Stimulated activated naive CD4-positive, alpha-beta T cell treated with Interleukin-2 at 50 U/mL for 16 hours (primary cell): Measurements from ENCODE around the gene LMTK3.

Source experiments
- DNase-seq: peaks from one replicate; lab custom pipeline; 2025; lab: John Stamatoyannopoulos, UW

LMTK3 gene

DNA sequence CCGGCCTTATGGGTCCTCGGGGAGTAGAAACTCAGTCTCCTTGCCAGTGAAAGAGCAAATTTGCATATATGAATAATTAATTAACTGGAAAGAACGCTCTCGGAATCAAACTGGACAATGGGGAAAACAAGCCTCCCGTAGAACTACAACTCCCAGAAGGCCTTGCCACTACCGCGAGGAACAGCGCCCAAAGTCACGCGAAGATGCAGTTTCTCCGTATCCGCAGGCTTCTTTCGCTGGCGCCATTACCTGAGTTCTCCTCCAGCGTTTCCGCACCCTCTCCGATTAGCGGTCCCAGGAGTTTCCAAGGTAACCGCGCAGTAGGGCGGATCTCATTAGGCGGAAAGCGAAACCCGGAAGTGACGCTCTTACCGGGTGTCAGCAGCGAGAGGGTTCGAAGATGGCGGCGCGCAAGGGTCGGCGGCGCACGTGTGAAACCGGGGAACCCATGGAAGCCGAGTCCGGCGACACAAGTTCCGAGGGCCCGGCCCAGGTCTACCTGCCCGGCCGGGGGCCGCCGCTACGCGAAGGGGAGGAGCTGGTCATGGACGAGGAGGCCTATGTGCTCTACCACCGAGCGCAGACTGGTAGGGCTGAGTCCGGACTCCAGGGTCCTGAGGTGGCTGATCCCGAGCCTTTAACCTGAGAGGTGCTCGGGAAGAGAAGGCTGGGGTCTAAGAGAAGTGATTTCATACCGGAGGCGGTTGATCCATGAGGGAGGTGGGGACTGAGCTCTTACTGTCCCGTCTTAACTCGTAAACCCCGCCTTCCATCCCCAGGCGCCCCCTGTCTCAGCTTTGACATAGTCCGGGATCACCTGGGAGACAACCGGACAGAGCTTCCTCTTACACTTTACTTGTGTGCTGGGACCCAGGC is 65.8 kb downstream of the LMTK3 start, which contains the start of gene GRWD1:
TSS of gene GRWD1 (plus strand) at position 378 of the 876 bp plus-strand sequence. CDS start at position 401, 23 bp downstream.
- peak; percentile 96 for DNase-seq

DNA sequence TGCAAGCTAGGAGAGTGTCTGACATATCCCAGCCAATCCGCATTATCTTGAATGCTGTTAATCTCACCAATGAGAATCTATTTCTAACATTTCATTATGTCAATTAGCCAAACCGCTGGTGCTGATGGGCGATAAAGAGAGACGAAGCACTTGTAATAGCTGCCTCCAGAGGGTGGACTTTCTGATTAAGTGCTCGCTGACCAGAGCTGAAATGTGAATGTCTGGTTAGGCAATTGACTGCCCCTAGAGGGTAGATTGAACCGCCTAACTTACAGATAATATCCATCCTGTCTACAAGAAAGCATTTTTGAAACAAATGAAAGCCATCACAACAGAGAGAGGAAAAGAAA is 66.4 kb downstream of the LMTK3 start:
- no peak for DNase-seq

DNA sequence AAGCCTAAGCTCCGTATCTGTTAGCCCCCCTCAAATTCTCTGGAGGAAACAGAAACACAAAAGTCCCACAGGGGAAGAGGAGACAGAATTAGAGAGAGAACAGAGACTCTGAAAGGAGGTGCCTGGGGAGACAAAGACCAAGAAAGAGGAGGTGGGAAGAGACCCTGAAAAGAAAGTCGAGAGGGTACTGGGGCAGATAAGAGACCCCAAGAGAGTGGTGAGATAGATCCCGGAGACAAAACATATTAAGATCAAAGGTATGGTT is 66.8 kb downstream of the LMTK3 start:
- no peak for DNase-seq

DNA sequence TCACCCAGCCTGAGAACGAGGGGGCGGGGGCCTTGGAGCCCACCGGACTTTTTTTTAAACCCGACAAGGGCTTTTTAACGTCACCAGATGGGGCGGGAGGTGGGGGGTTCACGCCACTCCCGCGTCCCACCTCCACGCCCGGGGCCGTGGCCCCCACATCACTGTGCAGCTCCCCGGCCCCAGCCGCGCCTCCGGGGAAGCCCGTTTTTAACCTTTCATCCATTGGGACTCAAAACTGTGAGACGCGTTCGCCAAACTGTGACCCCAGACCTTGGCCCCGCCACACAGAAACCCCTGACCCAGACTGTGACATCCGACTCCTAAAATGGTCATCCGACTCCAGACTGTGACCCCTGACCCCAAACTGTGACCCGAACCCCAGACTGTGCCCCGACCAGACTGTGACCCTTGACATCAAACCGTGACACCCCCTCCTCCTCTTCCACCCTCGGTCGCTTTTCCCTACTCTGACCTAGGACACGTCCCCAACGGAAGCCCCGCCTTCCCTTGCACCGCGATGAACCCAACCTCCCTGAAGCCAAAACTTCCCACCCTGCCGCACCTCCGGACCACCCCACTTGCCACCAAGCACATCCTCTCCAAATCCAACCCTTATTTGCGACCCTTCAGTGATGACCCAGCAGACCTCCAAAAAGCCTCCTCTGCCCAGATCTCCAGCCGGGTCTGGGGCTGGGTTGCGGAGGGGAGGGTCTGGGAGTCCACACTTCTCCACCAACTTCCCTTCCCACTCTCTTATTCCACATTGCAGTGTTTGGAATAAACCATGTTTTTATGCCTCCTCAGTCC is 67.3 kb downstream of the LMTK3 start:
- DNase-seq, result no peak

DNA sequence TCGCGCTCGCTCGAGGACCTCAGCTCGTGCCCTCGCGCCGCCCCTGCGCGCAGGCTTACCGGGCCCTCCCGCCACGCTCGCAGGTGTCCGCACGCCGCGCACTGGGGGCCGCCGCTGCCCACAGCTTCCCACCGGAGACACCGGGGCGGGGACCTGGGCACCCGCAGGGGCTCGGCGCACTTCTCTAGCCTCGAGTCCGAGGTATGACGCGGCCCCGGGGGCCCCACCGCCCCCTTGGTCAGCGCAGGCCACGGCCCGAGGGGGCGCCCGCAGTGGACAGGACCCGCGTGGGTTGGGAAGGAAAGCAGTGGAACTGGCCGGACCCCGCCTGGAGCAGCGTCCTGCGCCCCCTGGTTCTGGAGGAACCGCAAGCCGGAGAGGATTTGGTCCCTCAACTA is 67.9 kb downstream of the LMTK3 start:
- no peak for DNase-seq

DNA sequence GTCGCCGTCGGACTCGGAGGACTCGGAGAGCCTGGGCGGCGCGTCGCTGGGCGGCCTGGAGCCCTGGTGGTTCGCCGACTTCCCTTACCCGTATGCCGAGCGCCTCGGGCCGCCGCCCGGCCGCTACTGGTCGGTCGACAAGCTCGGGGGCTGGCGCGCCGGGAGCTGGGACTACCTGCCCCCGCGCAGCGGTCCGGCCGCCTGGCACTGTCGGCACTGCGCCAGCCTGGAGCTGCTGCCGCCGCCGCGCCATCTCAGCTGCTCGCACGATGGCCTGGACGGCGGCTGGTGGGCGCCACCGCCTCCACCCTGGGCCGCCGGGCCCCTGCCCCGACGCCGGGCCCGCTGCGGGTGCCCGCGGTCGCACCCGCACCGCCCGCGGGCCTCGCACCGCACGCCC is 68.4 kb downstream of the LMTK3 start:
- no peak for DNase-seq

DNA sequence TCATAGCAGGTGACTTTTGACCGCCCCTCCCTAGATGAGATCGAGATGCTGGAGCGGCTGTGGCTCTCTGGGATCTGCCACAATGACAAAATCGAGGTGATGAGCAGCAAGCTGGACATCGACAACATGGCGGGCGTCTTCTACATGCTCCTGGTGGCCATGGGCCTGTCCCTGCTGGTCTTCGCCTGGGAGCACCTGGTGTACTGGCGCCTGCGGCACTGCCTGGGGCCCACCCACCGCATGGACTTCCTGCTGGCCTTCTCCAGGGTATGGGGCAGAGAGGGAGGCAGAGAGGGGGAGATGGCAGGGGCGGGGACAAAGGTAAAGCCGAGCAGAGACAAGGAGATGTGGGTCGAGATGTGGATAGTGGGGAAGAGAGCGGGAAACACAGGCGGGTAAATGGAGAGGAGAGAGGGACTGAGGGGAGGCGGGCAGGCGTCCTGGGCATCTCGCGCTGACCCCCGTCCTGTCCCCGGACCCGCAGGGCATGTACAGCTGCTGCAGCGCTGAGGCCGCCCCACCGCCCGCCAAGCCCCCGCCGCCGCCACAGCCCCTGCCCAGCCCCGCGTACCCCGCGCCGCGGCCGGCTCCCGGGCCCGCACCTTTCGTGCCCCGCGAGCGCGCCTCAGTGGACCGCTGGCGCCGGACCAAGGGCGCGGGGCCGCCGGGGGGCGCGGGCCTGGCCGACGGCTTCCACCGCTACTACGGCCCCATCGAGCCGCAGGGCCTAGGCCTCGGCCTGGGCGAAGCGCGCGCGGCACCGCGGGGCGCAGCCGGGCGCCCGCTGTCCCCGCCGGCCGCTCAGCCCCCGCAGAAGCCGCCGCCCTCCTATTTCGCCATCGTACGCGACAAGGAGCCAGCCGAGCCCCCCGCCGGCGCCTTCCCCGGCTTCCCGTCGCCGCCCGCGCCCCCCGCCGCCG is 69.3 kb downstream of the LMTK3 start:
- DNase-seq, result no peak

DNA sequence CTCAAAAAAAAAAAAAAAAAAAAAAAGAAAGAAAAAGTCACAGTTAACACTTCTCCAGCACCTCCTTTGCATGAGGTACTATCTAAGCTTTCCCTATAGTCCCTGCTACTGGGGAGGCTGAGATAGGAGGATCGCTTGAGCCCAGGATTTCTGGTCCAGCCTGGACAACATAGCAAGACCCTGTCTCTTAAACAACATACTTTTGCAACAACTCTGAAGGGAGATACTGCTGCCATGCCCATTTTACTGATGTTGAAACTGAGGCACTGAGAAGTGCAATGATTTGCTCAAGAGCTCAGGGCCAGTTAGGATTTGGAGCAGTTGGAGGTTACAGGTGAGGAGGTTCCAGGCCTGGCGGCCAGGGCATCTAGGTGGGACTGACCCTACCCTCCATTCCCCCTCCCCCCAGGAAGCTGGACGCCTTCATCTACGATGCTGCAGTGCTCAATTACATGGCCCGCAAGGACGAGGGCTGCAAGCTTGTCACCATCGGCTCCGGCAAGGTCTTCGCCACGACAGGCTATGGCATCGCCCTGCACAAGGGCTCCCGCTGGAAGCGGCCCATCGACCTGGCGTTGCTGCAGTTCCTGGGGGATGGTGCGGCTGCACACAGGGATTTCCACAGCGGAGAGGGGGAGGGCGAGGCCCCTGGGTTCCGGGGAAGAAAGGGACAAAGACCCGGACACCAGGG is 70.1 kb downstream of the LMTK3 start:
- DNase-seq, result no peak

DNA sequence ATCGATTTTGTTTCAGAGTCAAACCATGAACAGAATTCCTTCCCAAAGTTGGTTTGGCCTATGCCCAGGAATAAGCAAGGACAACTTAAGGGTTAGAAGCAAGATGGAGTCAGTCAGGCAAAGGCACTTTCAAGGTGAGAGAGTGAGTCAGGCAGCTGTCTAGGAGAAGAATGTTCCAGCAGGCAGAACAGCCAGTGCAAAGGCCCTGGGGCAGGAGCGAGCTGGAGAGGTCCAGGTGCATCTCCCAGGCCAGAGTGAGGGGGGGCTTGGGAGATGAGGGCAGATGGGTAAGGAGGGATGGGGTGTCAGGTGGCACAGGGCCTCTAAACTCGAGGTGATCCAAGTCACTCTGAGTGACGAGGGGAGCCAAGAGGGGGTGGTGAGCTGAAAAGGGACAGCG is 75.0 kb downstream of the LMTK3 start:
- DNase-seq, result no peak
